DMS 273 (cell line): ENCODE data around the gene DTNB.

ENCODE experiments used
- DNase-seq: peaks from one replicate; lab custom pipeline; 2025; ENCODE audit not compliant: unreplicated experiment; lab: John Stamatoyannopoulos, UW

DTNB gene

DNA sequence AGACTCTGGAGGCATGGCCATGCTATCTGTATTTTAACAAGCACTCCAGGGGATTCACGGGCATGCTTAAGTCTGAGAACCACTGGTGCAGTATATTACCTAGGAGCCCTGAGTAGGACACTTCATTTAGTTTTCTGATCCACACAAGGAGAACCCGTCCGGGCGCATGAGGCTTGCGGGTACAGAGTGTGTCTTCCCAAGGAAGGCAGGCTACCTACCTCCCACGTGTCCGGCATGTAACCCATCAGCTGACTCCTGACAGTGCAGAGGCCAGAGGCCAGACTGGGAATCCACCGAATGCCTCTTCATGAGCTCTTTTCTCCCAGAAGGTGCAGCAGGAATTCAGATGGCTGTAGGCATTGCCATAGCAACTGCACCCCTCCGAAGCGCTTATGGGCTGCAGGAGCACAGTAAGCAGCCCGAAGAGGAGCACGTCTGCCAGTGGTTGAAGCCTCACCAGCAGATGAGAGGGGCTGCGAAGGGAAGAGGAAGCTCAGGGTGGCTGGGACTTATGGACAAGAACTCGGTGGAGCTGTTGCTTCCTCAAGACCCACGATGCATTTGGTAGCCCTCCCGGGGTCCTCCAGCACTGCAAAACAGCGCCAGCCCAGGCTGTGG, 297.9 kb downstream of the DTNB start:
- DNase-seq: no peak

DNA sequence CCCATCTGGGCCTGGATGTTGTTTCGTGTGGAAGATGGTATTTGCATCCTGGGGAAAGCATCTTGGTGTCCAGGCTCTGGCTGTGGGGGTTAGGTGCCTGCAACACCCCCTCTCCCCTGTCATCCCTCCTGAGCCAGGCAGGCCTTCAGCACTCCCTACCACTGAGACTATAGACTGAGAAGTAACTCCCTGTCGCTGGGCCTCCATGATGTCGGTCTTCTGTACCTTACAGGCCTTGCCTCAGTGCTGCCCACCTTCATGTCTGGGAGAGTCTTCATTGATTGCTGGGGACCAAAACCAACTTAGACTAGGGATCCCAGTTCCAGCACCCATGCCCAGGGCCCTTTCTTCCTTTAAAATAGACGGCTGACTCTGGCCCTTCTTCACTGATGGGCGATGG, 298.6 kb downstream of the DTNB start:
- DNase-seq: no peak

DNA sequence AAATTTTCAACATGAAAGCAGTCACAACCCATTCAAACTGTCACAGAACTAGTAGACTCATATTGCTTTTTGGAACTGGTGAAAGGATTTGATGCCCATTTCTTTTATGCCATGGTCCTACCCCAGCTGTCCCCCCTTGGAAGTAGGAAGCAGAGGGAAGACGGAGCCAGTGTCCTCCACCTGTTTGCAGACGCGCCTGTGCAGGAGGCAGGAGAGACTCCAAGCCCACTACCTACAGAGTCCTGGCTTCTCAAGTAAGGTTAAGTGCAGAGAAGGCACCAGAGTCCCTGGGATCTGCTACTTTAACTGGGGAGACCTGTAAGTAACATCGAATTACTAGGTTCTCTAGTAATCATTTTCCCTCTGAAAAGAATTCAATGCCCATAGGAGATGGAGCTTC, 299.0 kb downstream of the DTNB start:
- DNase-seq: no peak

DNA sequence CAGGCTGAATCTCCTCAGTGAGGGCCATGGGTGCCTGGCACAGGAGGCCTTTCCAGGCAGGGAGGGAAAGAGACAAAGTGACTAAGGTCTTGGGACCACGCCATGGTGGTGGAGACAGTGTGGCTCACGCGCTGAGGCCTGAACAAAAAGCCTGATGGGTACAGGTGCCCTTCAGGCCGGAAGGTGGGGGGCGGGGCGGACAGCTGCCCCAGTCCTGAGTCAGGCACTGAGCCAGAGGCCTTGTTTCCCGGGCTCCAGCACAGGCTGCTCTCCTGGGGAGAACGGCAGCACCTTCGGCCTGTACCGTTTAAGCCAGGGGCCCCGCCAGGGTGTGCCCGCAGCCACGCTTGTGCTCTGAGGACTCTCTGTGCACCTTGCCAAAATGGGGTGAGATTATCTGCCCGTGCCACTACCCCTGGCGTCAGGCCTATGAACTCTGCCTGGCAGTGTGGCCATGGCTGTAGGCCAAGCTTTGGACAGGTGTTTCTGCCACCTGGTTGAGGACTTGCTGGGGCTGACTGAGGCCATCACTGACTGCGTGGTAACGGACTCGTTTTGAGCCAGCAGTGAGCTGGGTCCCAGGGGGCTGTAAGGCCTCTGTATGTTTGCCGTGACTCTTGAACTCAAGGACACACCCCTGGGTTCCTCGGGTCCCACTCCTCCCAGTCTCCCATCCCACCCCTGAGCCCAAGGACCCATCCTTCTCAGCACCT, 300.0 kb downstream of the DTNB start:
- DNase-seq: peak; percentile 71

DNA sequence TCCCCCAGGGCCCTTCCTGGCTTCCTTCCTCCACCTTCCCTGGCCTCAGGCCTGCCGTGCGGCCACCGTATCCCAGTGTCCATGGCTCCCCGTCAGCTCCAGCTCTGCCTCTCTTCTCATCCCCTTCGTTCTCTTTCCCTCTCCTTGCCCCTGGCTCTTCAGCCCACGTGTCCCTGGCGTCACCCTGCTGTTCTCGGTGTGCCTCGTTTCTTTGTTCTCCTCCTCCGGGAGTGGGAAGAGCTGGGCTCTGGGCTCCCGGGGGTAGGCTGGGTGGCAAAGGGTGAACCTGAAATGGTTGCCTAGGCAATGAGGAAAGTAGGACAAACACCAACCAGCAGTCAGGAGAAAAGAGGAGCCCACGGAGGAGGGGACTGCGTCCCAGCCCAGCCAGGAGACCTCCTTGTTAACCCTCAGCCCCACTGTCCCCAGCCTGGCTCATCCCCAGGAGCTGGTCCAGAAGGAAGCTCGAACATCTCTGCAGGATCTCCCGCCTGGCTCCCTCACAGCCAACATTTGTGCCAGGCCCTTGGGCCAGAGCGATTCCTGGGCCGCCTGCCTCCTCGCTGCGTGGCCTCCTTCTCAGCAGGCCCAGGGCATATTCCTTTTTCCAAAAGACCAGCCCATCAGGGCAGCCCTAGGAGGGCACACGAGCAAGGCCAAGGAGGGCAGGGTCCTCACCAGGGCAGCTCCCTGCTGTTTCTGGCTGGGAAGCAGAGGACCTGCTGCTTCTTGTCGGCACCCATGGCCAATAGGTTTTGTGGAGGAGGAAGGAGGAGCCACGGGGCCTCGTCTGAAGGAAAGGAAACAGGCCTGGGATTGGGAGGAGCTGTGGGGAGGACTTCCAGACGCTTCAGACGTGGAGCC, 300.7 kb downstream of the DTNB start:
- no peak for DNase-seq

DNA sequence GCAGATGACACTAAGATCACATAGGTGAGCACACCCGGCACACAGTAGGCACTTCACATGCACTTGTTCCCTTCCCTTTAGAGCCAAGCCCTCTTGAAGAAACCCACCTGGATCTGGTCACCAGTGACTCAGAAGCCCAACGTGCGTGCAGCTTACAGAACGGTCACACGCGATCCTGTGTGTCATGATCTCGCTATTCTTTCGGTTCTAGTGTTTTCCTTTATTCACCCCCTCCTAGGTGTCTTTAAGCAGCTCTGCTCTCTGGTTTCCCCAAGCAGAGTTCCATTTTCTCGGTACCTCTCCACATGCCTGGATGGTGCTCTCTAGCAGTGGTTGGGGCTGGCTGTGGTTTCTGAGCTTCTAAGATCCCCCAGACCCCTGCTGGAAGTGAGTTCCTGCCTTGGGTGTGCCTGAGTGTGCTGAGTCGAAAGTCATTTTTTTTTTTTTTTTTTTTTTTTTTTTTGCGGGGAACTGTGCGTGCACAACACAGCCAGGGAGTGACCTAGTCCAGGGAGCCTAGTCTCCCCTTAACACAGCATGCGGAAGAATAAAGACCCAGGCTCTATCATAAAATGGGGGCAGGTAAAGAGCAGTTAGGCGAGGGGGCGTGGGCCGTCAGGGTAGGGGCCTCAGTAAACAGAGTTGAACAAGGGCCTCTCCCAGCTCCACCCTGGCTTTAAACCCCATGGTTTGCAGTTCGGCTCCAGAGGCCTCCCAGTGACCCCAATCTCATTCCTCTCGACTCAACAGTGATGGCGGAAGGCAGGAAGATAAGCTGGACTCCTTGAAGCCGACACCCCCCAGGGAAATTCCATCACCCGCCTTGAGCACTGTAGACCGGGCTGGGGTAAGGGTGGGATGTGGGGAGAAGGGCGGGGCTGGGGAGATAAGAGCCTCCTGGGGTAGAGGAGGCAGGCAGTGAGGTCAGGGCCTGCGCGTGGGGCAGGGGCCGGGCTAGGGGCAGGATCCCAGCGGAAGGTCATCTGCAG, 301.8 kb downstream of the DTNB start:
- no peak for DNase-seq

DNA sequence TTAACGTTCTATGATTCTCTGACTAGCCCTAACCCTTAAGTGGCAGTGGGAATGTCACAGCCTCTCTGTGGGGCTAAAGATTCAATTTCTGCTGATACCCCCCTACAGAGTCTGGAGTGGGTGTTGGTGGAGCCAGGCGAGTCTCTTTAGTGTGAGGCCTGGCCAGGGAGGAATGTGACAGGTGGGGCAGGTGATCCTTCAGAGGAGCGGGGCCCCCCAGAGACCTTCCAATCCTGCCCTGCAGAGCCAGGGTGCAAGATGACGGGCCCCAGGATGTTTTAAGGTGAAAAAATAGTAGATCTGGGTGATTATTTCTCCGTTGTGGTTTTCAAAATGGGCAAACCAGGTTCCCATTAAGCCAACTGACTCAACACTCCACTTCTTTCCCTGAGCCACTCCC, 303.5 kb downstream of the DTNB start:
- no peak for DNase-seq

DNA sequence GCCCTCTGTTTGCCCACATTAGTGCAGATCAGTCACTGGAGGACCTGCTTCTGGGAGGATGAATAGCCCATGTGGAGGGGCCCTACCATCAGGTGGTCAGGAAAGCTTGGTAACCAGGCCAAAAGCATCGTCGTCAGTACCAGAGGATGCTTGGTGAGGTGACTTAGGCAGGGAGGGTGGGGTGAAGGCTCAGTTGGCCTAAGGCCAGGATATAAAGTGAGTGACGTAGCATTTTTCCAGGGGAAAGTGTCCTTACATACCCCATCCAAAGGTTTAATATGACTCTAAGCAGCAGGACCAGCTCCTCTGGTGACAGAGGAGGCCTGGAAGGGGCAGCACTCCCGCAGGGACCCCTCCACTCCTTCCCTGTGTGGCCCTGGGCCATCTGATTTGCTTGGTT, 303.9 kb downstream of the DTNB start:
- DNase-seq: no peak

DNA sequence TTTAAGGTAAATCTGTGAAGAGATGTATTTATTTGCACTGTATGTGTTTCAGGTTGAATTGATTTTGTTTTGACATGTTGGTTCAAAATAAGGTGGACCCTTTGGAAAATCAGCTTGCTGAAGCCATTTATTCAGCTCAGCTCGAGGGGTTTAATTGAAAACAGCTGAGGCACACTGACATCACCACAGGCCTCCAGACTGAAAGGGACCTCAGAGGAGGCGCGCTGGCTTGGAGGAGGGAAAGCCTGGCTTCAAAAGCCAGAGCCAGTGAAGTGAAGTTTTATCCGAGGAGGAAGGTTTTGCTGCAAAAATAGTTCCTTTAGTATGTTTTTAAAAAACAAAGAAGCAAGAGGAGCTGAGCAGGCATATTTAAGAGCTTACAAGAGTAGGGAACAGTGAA, 304.7 kb downstream of the DTNB start:
- no peak for DNase-seq

DNA sequence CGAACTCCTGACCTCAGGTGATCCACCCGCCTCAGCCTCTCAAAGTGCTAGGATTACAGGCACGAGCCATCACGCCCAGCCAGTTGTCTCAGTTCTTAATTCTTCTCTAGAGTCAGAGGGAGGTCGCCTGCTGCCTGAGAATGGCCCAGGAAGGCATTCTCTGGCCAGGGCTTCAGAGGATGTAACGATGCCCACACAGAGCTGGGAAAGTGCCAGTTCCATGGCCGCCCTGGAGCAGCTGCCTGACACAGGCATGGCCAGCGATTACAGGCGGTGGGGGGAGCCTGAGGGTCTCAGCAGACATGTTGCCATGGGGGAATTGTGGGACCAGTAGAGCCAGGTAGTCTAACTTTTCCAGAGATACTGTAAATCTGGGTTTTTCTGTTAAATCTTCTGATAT, 306.1 kb downstream of the DTNB start:
- no peak for DNase-seq

DNA sequence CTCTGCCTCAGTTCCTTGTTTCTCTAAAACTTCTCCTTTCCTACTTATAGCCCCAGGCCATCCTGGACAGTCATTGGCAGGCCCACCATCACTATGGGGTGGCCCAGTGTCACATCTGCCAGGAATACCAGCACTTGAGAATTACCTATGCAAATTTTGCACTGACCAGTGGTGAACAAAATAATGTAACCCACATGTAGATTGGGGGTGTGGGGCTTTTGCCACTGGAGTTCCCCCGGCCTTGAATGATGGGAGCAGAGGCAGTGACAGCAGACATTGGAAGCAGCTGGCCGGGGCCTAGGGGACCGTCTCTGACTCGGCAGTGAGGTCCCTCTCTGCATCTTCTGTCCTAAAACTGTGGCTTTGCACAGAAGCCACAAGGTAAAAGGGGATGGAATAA, 306.7 kb downstream of the DTNB start:
- no peak for DNase-seq

DNA sequence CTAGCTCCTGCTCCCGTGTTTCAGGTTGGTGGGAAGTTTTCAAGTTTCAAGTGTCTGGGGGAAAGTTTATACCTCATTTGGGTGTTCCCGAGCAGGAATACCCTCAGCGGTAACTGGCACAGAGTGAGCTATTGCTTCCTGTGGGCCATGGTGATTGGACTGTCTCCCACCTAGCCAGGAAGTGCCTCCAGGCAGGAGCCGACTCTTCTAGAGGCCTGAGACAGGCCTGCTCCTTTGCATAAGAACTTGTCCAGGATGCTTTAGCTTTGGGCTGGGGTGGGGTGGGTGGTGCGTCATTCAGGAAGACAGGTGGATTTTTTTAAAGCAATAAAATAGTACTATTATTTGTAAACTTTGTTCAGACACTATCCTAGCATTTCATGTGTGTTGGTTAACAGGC, 308.1 kb downstream of the DTNB start:
- no peak for DNase-seq

DNA sequence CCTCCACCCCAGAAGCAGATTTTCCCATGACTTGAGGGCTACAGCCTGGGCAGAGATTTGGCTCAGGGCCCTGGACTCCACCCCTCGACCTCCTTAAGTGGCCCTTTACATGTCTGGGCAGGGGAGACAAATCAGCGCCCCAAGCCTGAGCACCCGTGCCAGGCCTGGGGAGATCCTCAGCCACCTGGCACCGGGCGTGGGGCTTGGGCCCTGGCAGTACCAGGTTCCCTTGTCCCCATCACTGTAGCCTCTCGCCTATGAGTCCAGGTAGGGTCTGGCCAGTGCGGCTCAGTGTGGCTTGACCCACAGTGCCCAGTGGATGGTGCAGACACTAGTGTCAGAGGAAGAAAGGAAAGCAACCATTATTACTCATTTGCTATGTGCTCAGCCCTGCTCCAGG, 309.6 kb downstream of the DTNB start:
- DNase-seq: no peak

DNA sequence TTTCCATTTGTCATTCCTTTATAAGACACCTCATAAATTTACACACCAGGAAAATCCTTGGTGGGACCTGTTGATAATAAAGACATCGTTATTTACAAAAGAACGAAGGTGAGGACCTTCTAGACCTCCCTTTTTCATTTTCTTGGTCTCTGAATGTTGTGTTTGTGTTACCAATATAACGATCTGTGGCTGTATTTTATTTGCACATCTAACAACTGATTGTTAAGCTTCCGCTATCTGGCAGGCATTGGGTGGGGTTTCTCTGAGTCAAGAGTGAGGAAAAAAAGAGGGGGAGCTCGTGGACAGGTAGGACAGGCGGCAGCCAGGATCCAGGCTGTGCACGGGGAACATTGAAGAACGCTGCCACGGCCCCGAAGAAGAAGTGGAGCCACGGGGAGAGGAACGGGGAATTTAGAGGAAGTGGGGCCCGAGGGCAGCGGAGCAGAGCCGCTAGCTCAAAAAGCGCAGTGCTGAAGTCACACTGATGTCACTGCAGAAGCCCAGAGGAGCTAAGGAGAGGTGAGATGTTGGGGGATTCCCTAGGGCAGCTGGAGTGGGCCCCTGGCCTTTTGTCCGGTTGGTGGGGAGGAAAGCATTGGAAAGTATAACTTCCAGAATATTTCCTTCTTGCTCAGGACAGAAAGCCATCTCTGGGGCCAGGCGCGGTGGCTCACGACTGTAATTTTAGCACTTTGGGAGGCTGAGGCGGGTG, 310.8 kb downstream of the DTNB start:
- DNase-seq: no peak

DNA sequence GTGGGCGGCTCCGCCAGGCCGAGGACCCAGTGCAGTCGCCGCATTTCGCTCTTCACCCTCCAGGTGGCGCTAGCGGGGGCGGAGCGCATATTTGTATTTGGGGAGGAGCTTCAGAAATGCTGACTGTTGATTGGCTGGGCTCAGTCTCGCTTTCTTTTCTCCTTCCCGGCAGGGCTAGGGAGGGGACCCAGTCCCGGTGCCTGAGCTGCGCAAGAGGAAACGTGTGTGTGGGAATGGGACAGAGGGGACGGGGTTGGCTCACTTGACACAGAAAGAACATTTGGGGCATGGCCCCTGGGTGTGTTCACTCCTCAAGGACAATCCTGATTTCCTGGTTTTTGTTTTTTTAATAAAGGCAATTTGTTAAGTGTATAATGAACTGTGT, 311.3 kb downstream of the DTNB start:
- DNase-seq: peak; percentile 55

DNA sequence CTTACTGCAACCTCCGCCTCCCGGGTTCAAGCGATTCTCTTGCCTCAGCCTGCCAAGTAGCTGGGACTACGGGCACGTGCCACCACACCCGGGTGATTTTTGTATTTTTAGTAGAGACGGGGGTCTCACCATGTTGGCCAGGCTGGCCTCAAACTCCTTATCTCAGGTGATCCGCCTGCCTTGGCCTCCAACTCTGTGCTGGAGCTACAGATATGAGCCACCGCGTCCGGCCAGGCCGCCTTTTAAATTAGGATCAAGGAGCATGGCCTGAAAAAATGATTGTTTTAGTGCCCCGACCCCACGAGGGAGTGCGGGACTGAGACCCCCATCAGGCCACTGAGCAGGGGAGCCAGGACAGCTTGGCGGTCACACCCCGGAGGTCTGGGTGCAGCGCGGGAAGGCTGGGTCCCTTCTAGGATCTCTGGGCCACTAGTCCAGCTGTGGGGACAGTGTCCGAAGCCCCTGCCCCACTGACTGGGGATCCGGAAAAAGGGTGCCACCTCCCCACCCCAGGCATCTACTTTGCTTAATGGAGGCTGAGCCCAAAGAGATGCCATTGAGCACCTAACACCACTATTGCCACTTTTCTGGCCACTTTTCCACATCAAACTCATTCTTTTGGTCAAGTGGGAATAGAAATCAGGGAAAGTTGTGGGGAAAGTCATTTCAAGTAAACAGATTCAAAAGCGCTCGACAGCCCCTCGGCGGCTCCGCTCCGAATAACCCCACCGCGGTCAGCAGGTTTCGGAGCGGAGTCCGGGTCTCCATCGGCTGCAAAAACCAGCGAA, 311.9 kb downstream of the DTNB start:
- DNase-seq: no peak

DNA sequence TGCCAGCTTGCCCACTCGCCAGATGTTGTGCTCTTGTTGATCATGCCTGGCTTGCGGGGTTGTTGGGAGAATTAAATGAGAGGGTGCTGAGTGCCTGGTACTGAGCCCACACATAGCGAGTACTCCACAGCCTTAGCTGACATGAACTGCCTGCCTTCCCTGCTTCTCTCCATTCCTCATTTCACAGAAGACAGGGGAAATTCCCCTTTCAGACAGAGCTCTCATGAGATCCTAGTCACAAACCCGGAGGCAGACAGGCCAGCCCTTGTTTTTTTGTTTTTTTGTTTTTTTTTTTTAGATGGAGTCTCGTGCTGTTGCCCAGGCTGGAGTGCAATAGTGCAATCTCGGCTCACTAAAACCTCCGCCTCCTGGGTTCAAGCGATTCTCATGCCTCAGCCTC, 314.5 kb downstream of the DTNB start:
- no peak for DNase-seq

DNA sequence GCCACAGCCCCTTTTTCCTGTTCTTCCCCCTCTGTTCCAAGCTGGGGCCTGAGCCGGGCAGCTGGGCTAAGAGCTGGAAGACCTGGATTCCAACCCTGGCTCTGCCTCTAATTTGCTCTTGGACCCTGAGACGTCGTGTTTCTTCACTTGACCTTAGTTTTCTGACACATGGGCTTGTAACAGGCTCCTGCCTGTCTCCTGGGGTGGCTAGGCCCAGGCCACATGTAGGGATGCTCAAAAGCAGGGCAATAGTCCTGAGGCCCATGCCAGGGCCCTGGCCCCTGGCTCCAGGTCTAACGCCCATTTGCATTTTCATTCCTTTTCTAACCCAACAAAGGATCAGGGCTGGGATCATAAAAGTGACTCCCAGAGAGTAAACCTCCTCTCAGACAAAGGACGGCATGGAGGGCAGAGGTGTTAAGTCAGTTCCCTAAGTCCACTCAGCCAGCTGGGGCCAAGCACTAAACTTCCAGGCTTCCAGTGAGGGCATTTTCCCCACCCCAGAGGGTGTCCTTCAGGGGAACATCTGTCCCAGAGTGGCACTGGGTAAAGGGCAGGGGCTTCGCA, 315.0 kb downstream of the DTNB start:
- no peak for DNase-seq

DNA sequence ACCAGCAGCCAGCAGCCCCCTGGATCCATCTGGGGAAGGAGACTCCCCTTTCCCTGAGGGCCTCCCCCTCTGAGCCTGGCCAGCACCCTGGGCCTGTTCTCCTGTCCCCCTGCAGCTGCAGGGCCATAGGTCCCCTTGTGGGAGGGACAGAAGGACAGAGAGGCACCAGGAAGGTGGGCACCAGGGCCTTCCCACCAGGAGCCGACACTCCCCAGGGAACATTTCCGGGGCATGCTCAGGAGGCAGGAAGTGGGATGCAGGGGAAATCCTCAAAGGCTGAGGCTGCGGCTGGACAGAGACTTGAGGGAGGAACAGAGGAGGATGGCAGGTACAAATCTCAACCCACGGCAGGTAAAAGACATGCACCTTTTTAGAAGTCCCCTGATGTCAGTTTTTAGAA, 317.3 kb downstream of the DTNB start:
- DNase-seq: no peak
